ENCODE measurements around the gene FOXK2.

- TF ChIP-seq CTCF (IDR thresholded peaks at IDR 0.05) (no peak), POLR2AphosphoS5 (IDR thresholded peaks at IDR 0.05) (no peak)
Observed at GRCh38 chr17:82507631-82508175, 11.8 kb upstream of the FOXK2 start.

Data from breast epithelium (tissue), 3 donors.